Right cardiac atrium (tissue), 5 donors: ENCODE results near the gene OPN5. TPM values are rescaled to one million over a fixed set of nuclear protein-coding genes. Genes with fewer than 3 reads are reported as not detected.

Experiments
- ATAC-seq, 2 donors: fragments of 200-7000 bp; cut with Tn5 transposase; one replicate each; pipeline versions ENCODE4 v1.8.0 to v1.9.1; 2020; ENCODE audit warnings: moderate library complexity in 2 of 2, mild to moderate bottlenecking in 1 of 2
- DNase-seq, 3 donors: peaks; one replicate each; pipeline ENCODE4 v3.0.0-alpha.2; 2020
- H3K27ac ChIP-seq: one replicate; pipeline ENCODE4 v1.5.1; 2013; ENCODE audit warnings: mild to moderate bottlenecking, low read length, control low read depth, moderate library complexity
- H3K27me3 ChIP-seq: one replicate; pipeline ENCODE4 v1.6.1; 2013; ENCODE audit not compliant: control insufficient read depth, insufficient read depth
- H3K4me1 ChIP-seq: one replicate; pipeline ENCODE4 v1.6.1; 2013; ENCODE audit warnings: low read length; ENCODE audit not compliant: control insufficient read depth, insufficient read depth
- H3K4me3 ChIP-seq: one replicate; pipeline ENCODE4 v1.5.1; 2013; ENCODE audit warnings: low read length, control low read depth
- H3K9me3 ChIP-seq: one replicate; pipeline ENCODE4 v1.6.1; 2013; ENCODE audit warnings: low read length; ENCODE audit not compliant: control insufficient read depth
- WGBS: extraction: QIAGEN DNeasy Blood & Tissue Kit; methylation state at CpG from one replicate; pipeline ENCODE4 v1.1.7; 2013; 5-methylcytosine and 5-hydroxymethylcytosine counted together
- intact Hi-C, 4 donors: fragments of 100-400 bp; cut with DNase I; formaldehyde crosslinking; loops; one replicate each; pipeline versions ENCODE4 v1.11.0 to v1.14.0; 2022 to 2023
- polyA plus RNA-seq: library from polyadenylated mRNA; stranded (reverse); fragments of 200-250 nt; gene quantifications from one replicate; pipeline ENCODE4 v1.2.3, GENCODE V29; 2013
- total RNA-seq, 4 donors: library from RNA; stranded (reverse); fragmentation: NEBNext Ultra II Directional; extraction: Animal tissue kit (Norgen Biotek cat#: 25700); gene quantifications; one replicate each; pipeline ENCODE4 v1.2.1, GENCODE V29; 2021
- donor health status: healthy with polysubstance abuse.
- donor health status: DM: no; HTN: yes; CAD: no.
- donor health status: DM: no; HTN: no; CAD: no.
- donor health status: DM: no; HTN: yes; CAD: no; lungs with severe emphysema.
- donor health status: DM: yes; HTN: yes; CAD: no.

The OPN5 gene
- total and polyA plus RNA-seq, 5 donors = not detected

GRCh38 chr6:47832386-47833100 lies 50.7 kb downstream of the OPN5 start:
- DNase-seq = no peak
- ATAC-seq = no peak
- Histone ChIP-seq H3K9me3 (no peaks in the 10 kb centered on the region), H3K4me3 (no peak overlapping the region), H3K27ac (no peak overlapping the region), H3K27me3 (no peaks in the 10 kb centered on the region), H3K4me1 (no peaks in the 10 kb centered on the region)
- intact Hi-C loops = no loop called here
- 36% methylated on average over 2 of the region's 2 CpGs for WGBS

GRCh38 chr6:47834196-47834595 lies 52.4 kb downstream of the OPN5 start:
- ATAC-seq = no peak
- H3K4me1 ChIP-seq = no peaks in the 10 kb centered on the region

GRCh38 chr6:47836046-47836445 lies 54.2 kb downstream of the OPN5 start:
- Histone ChIP-seq H3K27ac (no peak overlapping the region), H3K4me1 (no peaks in the 10 kb centered on the region), H3K27me3 (no peaks in the 10 kb centered on the region), H3K4me3 (no peak overlapping the region), H3K9me3 (no peaks in the 10 kb centered on the region)
- intact Hi-C loops = no loop called here
- ATAC-seq (no peak), DNase-seq (no peak)

More at GRCh38 chr6:47834196-47834595, 52.4 kb downstream of the OPN5 start:
- DNase-seq = no peak
- Histone ChIP-seq H3K9me3 (no peaks in the 10 kb centered on the region), H3K27ac (no peak overlapping the region), H3K4me3 (no peak overlapping the region), H3K27me3 (no peaks in the 10 kb centered on the region)
- intact Hi-C loops = no loop called here

- Histone ChIP-seq H3K27me3 (no peaks in the 10 kb centered on the region), H3K27ac (no peak overlapping the region), H3K4me1 (no peaks in the 10 kb centered on the region), H3K9me3 (no peaks in the 10 kb centered on the region), H3K4me3 (no peak overlapping the region)
- WGBS = 82% methylated on average over 1 of the region's 1 CpG
- intact Hi-C loops = no loop called here
- ATAC-seq (no peak), DNase-seq (no peak)
These were observed 54.8 kb downstream of the OPN5 start for GRCh38 chr6:47836639-47837038.

GRCh38 chr6:47839645-47840044 lies 57.8 kb downstream of the OPN5 start:
- Histone ChIP-seq H3K27ac (no peak overlapping the region), H3K27me3 (no peaks in the 10 kb centered on the region), H3K4me1 (no peaks in the 10 kb centered on the region), H3K9me3 (peaks cover 1% of the 10 kb centered on the region), H3K4me3 (no peak overlapping the region)
- DNase-seq (no peak), ATAC-seq (no peak)
- WGBS = 93% methylated on average over 1 of the region's 1 CpG
- intact Hi-C loops = no loop called here

- no peak overlapping the region for H3K4me3 ChIP-seq
- intact Hi-C loops = no loop called here
- H3K4me1 ChIP-seq = no peaks in the 10 kb centered on the region
- H3K27me3 ChIP-seq = no peaks in the 10 kb centered on the region
- peaks cover 1% of the 10 kb centered on the region for H3K9me3 ChIP-seq
- no peak for ATAC-seq
- H3K27ac ChIP-seq = no peak overlapping the region
- 63% methylated on average over 3 of the region's 3 CpGs for WGBS
- DNase-seq = no peak
These were observed 63.0 kb downstream of the OPN5 start for GRCh38 chr6:47844881-47845280.

GRCh38 chr6:47846752-47847151 lies 64.9 kb downstream of the OPN5 start:
- intact Hi-C loops = no loop called here
- Histone ChIP-seq H3K27me3 (no peaks in the 10 kb centered on the region), H3K9me3 (peaks cover 1% of the 10 kb centered on the region), H3K4me1 (no peaks in the 10 kb centered on the region), H3K27ac (no peak overlapping the region), H3K4me3 (no peak overlapping the region)
- 70% methylated on average over 1 of the region's 1 CpG for WGBS
- DNase-seq (no peak), ATAC-seq (no peak)

GRCh38 chr6:47851091-47851490 lies 69.3 kb downstream of the OPN5 start:
- Histone ChIP-seq H3K27me3 (no peaks in the 10 kb centered on the region), H3K9me3 (no peaks in the 10 kb centered on the region), H3K4me1 (no peaks in the 10 kb centered on the region), H3K27ac (no peak overlapping the region), H3K4me3 (no peak overlapping the region)
- ATAC-seq = no peak
- WGBS = 87% methylated on average over 1 of the region's 1 CpG
- intact Hi-C loops = no loop called here
- DNase-seq = no peak

- H3K9me3 ChIP-seq = no peaks in the 10 kb centered on the region
- no peaks in the 10 kb centered on the region for H3K4me1 ChIP-seq
- 47% methylated on average over 6 of the region's 6 CpGs for WGBS
- no peak overlapping the region for H3K4me3 ChIP-seq
- ATAC-seq = no peak
- no peaks in the 10 kb centered on the region for H3K27me3 ChIP-seq
- DNase-seq = no peak
- intact Hi-C loops = no loop called here
- H3K27ac ChIP-seq = no peak overlapping the region
These were observed 70.9 kb downstream of the OPN5 start for GRCh38 chr6:47852727-47853126.

GRCh38 chr6:47853766-47854165 lies 71.9 kb downstream of the OPN5 start:
- intact Hi-C loops = no loop called here
- no peak overlapping the region for H3K27ac ChIP-seq
- no peak for ATAC-seq
- no peak for DNase-seq
- H3K4me3 ChIP-seq = no peak overlapping the region
- H3K4me1 ChIP-seq = no peaks in the 10 kb centered on the region
- H3K27me3 ChIP-seq = no peaks in the 10 kb centered on the region
- H3K9me3 ChIP-seq = no peaks in the 10 kb centered on the region
- 70% methylated on average over 3 of the region's 3 CpGs for WGBS

- DNase-seq (no peak), ATAC-seq (no peak)
- no peak overlapping the region for H3K4me3 ChIP-seq
- H3K9me3 ChIP-seq = no peaks in the 10 kb centered on the region
- WGBS = 35% methylated on average over 1 of the region's 1 CpG
- H3K4me1 ChIP-seq = no peaks in the 10 kb centered on the region
- no peak overlapping the region for H3K27ac ChIP-seq
- H3K27me3 ChIP-seq = no peaks in the 10 kb centered on the region
- intact Hi-C loops = no loop called here
These were observed 73.1 kb downstream of the OPN5 start for GRCh38 chr6:47854971-47855370.

- Histone ChIP-seq H3K27me3 (no peaks in the 10 kb centered on the region), H3K9me3 (no peaks in the 10 kb centered on the region), H3K4me1 (no peaks in the 10 kb centered on the region), H3K27ac (no peak overlapping the region), H3K4me3 (no peak overlapping the region)
- DNase-seq = no peak
- no peak for ATAC-seq
- WGBS = 49% methylated on average over 1 of the region's 1 CpG
- intact Hi-C loops = no loop called here
These were observed 77.3 kb downstream of the OPN5 start for GRCh38 chr6:47859175-47859574.
